VCaP (cell line): ENCODE data around the gene SLC2A4.

Experiments used
- H3K27ac ChIP-seq: fragments of 450-650 bp; 2 replicates; pipeline ENCODE4 v1.5.1; 2017
- CTCF ChIP-seq: fragments of 450-650 bp; conservative IDR thresholded peaks from 2 replicates; pipeline ENCODE4 v1.5.1; 2017; ENCODE audit warnings: mild to moderate bottlenecking, moderate library complexity

Gene SLC2A4

GRCh38 chr17:7315570-7316235 lies 34.2 kb downstream of the SLC2A4 start:
- peak overlapping the region; percentile 85 for H3K27ac ChIP-seq
- TF ChIP-seq CTCF = no peak

DNA sequence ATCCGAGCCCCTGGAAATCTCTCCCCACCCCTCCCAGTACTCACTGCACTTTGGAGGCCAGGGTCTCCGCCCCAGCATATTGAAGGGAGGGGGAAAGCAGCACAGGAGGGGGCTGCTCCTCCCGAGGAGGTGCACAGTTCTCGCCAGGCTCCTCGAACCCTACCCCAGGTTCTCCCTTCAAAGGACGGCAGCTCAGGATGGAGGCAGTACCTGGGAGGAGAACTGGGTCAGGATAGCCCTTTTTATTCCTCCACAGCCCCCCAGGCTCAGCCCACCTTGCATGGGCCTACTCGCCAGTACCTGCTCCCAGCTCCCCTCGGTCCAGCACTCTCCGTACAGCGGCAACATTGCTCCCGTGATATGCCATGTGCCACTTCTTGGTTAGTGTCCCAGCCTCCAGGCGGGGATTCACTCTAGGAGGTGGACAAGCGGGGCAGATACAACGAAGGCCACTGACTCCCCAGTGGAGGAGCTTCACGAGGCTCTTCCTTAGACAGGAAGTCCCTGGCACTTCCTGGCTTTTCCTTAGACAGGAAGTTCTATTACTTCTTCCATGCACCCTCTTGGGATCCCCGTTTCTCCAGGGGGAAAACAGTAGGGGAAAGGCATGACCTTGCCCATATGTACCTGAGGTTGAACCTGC lies 35.8 kb downstream of the SLC2A4 start:
- no peak for TF ChIP-seq CTCF
- H3K27ac ChIP-seq = no peak overlapping the region

- TF ChIP-seq CTCF = no peak
- H3K27ac ChIP-seq = no peak overlapping the region
Observed at GRCh38 chr17:7318121-7318860, 36.8 kb downstream of the SLC2A4 start.

GRCh38 chr17:7321466-7321865 lies 39.9 kb downstream of the SLC2A4 start:
- TF ChIP-seq CTCF = no peak
- no peak overlapping the region for H3K27ac ChIP-seq

GRCh38 chr17:7322520-7323194 lies 41.1 kb downstream of the SLC2A4 start:
- TF ChIP-seq CTCF = no peak
- no peak overlapping the region for H3K27ac ChIP-seq

- peak; percentile 62 for TF ChIP-seq CTCF
Observed at GRCh38 chr17:7323731-7324437, 42.4 kb downstream of the SLC2A4 start.

More at GRCh38 chr17:7323731-7324437, 42.4 kb downstream of the SLC2A4 start:
- no peak overlapping the region for H3K27ac ChIP-seq
